HepG2 (cell line): Measurements from ENCODE around the gene GLB1L3. TPM values are rescaled to one million over a fixed set of nuclear protein-coding genes. Genes with fewer than 3 reads are reported as not detected.
"Not testable (repeated sequence)": the region's sequence is repeated elsewhere in the genome, so short reads cannot be mapped to it uniquely, and the experiment has no call there.

Experiments
- ATAC-seq: fragments of 200-7000 bp; cut with Tn5 transposase; 3 replicates; pipeline ENCODE4 v1.9.1; 2020; ENCODE audit warnings: mild to moderate bottlenecking, moderate library complexity
- BruUV-seq: library from RNA; stranded (reverse); fragments of 400-500 nt; replicated peaks from 2 replicates; lab custom pipeline; 2021; lab: Mats Ljungman, UMichigan
- CTCF ChIA-PET: fragments of 300-600 bp; formaldehyde crosslinking; extraction: SDS; loops from one replicate; lab custom pipeline; 2021; ENCODE audit warnings: low total read pairs, inconsistent platforms, low intra/inter-chr PET ratio; lab: Yijun Ruan, JAX
- POLR2A ChIA-PET: fragments of 350-600 bp; sonication (Branson Sonifier 250); formaldehyde crosslinking; loops from one replicate; lab custom pipeline; 2020; ENCODE audit warnings: antibody characterized with exemption, inconsistent platforms; lab: Yijun Ruan, JAX
- DNase-seq: peaks from one replicate; pipeline ENCODE4 v3.0.0-alpha.2; 2015; ENCODE audit warnings: low spot score
- FAIRE-seq: peaks from 3 replicates; lab custom pipeline; 2011; peaks lifted over from hg19 to GRCh38; lab: Jason Lieb, UNC
- H2AFZ ChIP-seq: one replicate; pipeline ENCODE4 v1.6.1; 2011; ENCODE audit warnings: low read length, inconsistent platforms
- H3K27ac ChIP-seq: fragments of 300-600 bp; 3 replicates; pipeline ENCODE4 v1.8.0; 2011; ENCODE audit warnings: mixed run types, mild to moderate bottlenecking, mixed read lengths, low read length, inconsistent platforms; ENCODE audit not compliant: insufficient read depth; ENCODE audit errors: extremely low read length
- H3K27me3 ChIP-seq, 2 experiments: fragments of 200-600 bp in 1 of 2; 2 replicates in 1 of 2; 3 replicates in 1 of 2; pipeline versions ENCODE4 v1.6.0 to v1.8.0; 2011; ENCODE audit warnings: low read length in 2 of 2, mild to moderate bottlenecking in 2 of 2, moderate library complexity in 2 of 2, inconsistent platforms in 1 of 2; ENCODE audit not compliant: insufficient read depth in 2 of 2, control insufficient read depth in 1 of 2
- H3K36me3 ChIP-seq, 2 experiments: fragments of 200-600 bp in 1 of 2; replicated peaks in 1 of 2; 2 replicates in 1 of 2; 3 replicates in 1 of 2; pipeline versions ENCODE4 v1.5.1 to v1.8.0; 2011; ENCODE audit warnings: low read length in 2 of 2, inconsistent platforms in 1 of 2; ENCODE audit not compliant: insufficient read depth in 2 of 2, control insufficient read depth in 1 of 2
- H3K4me1 ChIP-seq: 2 replicates; pipeline ENCODE4 v1.5.1; 2012; ENCODE audit warnings: low read length, inconsistent platforms; ENCODE audit not compliant: insufficient read depth
- H3K4me2 ChIP-seq: 2 replicates; pipeline ENCODE4 v1.6.0; 2011; ENCODE audit warnings: low read depth, low read length, inconsistent platforms
- H3K4me3 ChIP-seq, 3 experiments: fragments of 200-600 bp in 1 of 3; sonication (generic), shearing (Covaris generic) in 1 of 3; replicated peaks in 1 of 3; 2 replicates each; pipeline ENCODE4 v1.5.1; 2011 to 2016; ENCODE audit warnings: low read length in 3 of 3, inconsistent platforms in 2 of 3, low read depth in 2 of 3, mild to moderate bottlenecking in 2 of 3, control low read depth in 1 of 3, mixed read lengths in 1 of 3; ENCODE audit not compliant: insufficient read depth in 1 of 3
- H3K79me2 ChIP-seq: one replicate; pipeline ENCODE4 v1.6.1; 2011; ENCODE audit warnings: low read length, inconsistent platforms; ENCODE audit not compliant: insufficient read depth
- H3K9ac ChIP-seq: 2 replicates; pipeline ENCODE4 v1.6.0; 2011; ENCODE audit warnings: mild to moderate bottlenecking, low read depth, low read length, inconsistent platforms; ENCODE audit not compliant: insufficient read depth
- H3K9me3 ChIP-seq: 2 replicates; pipeline ENCODE4 v1.5.1; 2012; ENCODE audit warnings: mild to moderate bottlenecking, low read length
- H4K20me1 ChIP-seq: 2 replicates; pipeline ENCODE4 v1.6.0; 2011; ENCODE audit warnings: inconsistent platforms, mild to moderate bottlenecking, low read length, moderate library complexity; ENCODE audit not compliant: insufficient read depth
- XBP1 ChIP-seq: sonication (generic); formaldehyde crosslinking; IDR thresholded peaks from 2 replicates; pipeline ENCODE4 v1.5.0; 2020; ENCODE audit warnings: missing genetic modification reagents
- WGBS: methylation state at CpG from one replicate; pipeline ENCODE4 v1.1.6; 2017; ENCODE audit warnings: low lambda C conversion rate; 5-methylcytosine and 5-hydroxymethylcytosine counted together
- in situ Hi-C: cut with HindIII; loops from 2 replicates; pipeline ENCODE4 v1.10.0; 2017; ENCODE audit warnings: low pct_unique_long_range_greater_than_20kb; ENCODE audit not compliant: extremely low pct_ligation_motif_present
- intact Hi-C: fragments of 100-400 bp; cut with micrococcal nuclease; formaldehyde crosslinking; loops from one replicate; pipeline ENCODE4 v1.10.0; 2022; ENCODE audit not compliant: unreplicated experiment
- polyA plus RNA-seq, 8 experiments: library from polyadenylated mRNA; depleted of rRNA in 3 of 8; stranded (reverse) in 7 of 8; unstranded in 1 of 8; fragments of >200 nt; fragmentation: Illumina TruSeq in 4 of 8; extraction: Trizol in 4 of 8; gene quantifications; 2 replicates each; pipeline versions ENCODE4 v1.2.1 to v1.2.3, GENCODE V29; 2011 to 2016; ENCODE audit warnings: low read depth in 4 of 8, missing spikeins in 1 of 8, mixed read lengths in 1 of 8; ENCODE audit not compliant: insufficient read depth in 1 of 8
- total RNA-seq, 5 experiments: library from RNA; depleted of rRNA; stranded (reverse); fragments of >200 nt; fragmentation: Illumina TruSeq; extraction: Trizol; gene quantifications; 2 replicates each; pipeline ENCODE4 v1.2.3, GENCODE V29; 2016; ENCODE audit warnings: low read depth in 1 of 5

GLB1L3 gene
- total and polyA plus RNA-seq, 2 of the 13 experiments (the other 11 are each of a cell fraction or from before 2014, with no cell fraction given): not detected

- no peak overlapping the region for H2AFZ ChIP-seq
- TF ChIP-seq XBP1 (CRISPR knock-in tag): no peak
- H3K36me3 ChIP-seq: no peaks in the 10 kb centered on the region
- no peaks in the 10 kb centered on the region for H3K4me1 ChIP-seq
- no peak overlapping the region for H3K9ac ChIP-seq
- POLR2A ChIA-PET: no interaction called here
- no peak overlapping the region for H3K4me3 ChIP-seq
- H3K27me3 ChIP-seq: peaks cover 0 to 45% of the 10 kb centered on the region in 2 experiments; a peak in 4 of 5 replicates
- BruUV-seq: no TSS peak
- H3K9me3 ChIP-seq: no peaks in the 10 kb centered on the region
- DNase-seq: no peak
- CTCF ChIA-PET: no interaction called here
- in situ Hi-C loops (no loop called here), intact Hi-C loops (no loop called here)
- FAIRE-seq: no peak
- H3K79me2 ChIP-seq: no peaks in the 10 kb centered on the region
- no peaks in the 10 kb centered on the region for H4K20me1 ChIP-seq
- 28% methylated on average over 8 of the region's 16 CpGs for WGBS
- H3K4me2 ChIP-seq: no peak overlapping the region
- H3K27ac ChIP-seq: no peak overlapping the region
- no peak for ATAC-seq
Observed at GRCh38 chr11:134283461-134284230, 7.5 kb downstream of the GLB1L3 start.

- H2AFZ ChIP-seq, H3K79me2 ChIP-seq, H3K4me3 ChIP-seq, POLR2A ChIA-PET, H3K27ac ChIP-seq, intact Hi-C loops, DNase-seq, H3K9me3 ChIP-seq, H3K4me2 ChIP-seq, CTCF ChIA-PET, FAIRE-seq, H4K20me1 ChIP-seq, H3K9ac ChIP-seq, in situ Hi-C loops, H3K4me1 ChIP-seq, BruUV-seq, ATAC-seq, H3K36me3 ChIP-seq: not testable (repeated sequence)
- WGBS: 38% methylated on average over 5 of the region's 5 CpGs
- H3K27me3 ChIP-seq: peaks cover 0 to 41% of the 10 kb centered on the region in 2 experiments; a peak in 4 of 5 replicates
Observed at GRCh38 chr11:134284349-134284748, 8.2 kb downstream of the GLB1L3 start.
